ENCODE results near the gene SIK2.

- TF ChIP-seq EZH2 (IDR thresholded peaks at IDR 0.05; ENCODE audit: borderline replicate concordance, insufficient read depth, low read length, poor library complexity, severe bottlenecking): no peak
- TF ChIP-seq, protein P1, sequence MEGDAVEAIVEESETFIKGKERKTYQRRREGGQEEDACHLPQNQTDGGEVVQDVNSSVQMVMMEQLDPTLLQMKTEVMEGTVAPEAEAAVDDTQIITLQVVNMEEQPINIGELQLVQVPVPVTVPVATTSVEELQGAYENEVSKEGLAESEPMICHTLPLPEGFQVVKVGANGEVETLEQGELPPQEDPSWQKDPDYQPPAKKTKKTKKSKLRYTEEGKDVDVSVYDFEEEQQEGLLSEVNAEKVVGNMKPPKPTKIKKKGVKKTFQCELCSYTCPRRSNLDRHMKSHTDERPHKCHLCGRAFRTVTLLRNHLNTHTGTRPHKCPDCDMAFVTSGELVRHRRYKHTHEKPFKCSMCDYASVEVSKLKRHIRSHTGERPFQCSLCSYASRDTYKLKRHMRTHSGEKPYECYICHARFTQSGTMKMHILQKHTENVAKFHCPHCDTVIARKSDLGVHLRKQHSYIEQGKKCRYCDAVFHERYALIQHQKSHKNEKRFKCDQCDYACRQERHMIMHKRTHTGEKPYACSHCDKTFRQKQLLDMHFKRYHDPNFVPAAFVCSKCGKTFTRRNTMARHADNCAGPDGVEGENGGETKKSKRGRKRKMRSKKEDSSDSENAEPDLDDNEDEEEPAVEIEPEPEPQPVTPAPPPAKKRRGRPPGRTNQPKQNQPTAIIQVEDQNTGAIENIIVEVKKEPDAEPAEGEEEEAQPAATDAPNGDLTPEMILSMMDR (IDR thresholded peaks at IDR 0.05; ENCODE audit: poor library complexity, severe bottlenecking): no peak
- TF ChIP-seq RAD21 (conservative IDR thresholded peaks at IDR 0.05): no peak
- no peak for TF ChIP-seq POLR2AphosphoS5 (IDR thresholded peaks at IDR 0.05)
- TF ChIP-seq, protein P2, sequence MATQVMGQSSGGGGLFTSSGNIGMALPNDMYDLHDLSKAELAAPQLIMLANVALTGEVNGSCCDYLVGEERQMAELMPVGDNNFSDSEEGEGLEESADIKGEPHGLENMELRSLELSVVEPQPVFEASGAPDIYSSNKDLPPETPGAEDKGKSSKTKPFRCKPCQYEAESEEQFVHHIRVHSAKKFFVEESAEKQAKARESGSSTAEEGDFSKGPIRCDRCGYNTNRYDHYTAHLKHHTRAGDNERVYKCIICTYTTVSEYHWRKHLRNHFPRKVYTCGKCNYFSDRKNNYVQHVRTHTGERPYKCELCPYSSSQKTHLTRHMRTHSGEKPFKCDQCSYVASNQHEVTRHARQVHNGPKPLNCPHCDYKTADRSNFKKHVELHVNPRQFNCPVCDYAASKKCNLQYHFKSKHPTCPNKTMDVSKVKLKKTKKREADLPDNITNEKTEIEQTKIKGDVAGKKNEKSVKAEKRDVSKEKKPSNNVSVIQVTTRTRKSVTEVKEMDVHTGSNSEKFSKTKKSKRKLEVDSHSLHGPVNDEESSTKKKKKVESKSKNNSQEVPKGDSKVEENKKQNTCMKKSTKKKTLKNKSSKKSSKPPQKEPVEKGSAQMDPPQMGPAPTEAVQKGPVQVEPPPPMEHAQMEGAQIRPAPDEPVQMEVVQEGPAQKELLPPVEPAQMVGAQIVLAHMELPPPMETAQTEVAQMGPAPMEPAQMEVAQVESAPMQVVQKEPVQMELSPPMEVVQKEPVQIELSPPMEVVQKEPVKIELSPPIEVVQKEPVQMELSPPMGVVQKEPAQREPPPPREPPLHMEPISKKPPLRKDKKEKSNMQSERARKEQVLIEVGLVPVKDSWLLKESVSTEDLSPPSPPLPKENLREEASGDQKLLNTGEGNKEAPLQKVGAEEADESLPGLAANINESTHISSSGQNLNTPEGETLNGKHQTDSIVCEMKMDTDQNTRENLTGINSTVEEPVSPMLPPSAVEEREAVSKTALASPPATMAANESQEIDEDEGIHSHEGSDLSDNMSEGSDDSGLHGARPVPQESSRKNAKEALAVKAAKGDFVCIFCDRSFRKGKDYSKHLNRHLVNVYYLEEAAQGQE (IDR thresholded peaks at IDR 0.05; ENCODE audit: borderline replicate concordance): no peak
- no peak for TF ChIP-seq EP300 (conservative IDR thresholded peaks at IDR 0.05; ENCODE audit: poor library complexity, severe bottlenecking)
- no peak for TF ChIP-seq SMC3 (conservative IDR thresholded peaks at IDR 0.05; ENCODE audit: poor library complexity)
- no peak for TF ChIP-seq TAF1 (IDR thresholded peaks at IDR 0.05; ENCODE audit: low read depth)
- no peak for TF ChIP-seq MXI1 (conservative IDR thresholded peaks at IDR 0.05; ENCODE audit: poor library complexity, severe bottlenecking)
Observed at GRCh38 chr11:111596319-111596718, 5.9 kb upstream of the SIK2 start.

Data from neural cell (in vitro differentiated cells).